ENCODE data around the gene MEX3A.

The MEX3A gene

GRCh38 chr1:156102633-156103511, 20.6 kb upstream of the MEX3A start:
- DNase-seq (ENCODE audit: low spot score): no peak

DNA sequence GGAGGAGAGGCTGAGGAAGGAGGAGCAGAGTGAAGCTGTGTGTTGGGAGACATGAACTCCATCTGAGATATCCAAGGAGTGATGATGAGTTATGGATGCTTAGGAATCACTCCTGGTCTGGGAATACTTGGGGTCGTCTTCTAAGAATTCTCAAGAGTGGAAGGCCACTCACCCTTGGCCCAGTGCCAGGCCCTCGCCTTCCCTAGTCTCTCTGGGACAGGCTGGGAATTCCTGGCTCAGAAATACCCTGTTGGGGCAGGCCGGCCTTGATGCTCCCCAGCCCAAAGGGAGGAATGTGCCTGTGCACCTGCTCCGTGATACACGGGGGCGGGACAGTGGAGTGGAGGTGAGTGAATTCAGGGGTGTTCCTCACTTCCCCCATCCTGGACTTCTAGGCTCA, 19.6 kb upstream of the MEX3A start:
- DNase-seq (ENCODE audit: low spot score): no peak

GRCh38 chr1:156100205-156100995, 18.1 kb upstream of the MEX3A start:
- no peak for DNase-seq (ENCODE audit: low spot score)

- DNase-seq (ENCODE audit: low spot score): no peak
These were observed 17.0 kb upstream of the MEX3A start for GRCh38 chr1:156099282-156099681.

- no peak for DNase-seq (ENCODE audit: low spot score)
These were observed 16.5 kb upstream of the MEX3A start for GRCh38 chr1:156098784-156099183.

- no peak for DNase-seq (ENCODE audit: low spot score)
These were observed 15.4 kb upstream of the MEX3A start for GRCh38 chr1:156097499-156098178.

DNA sequence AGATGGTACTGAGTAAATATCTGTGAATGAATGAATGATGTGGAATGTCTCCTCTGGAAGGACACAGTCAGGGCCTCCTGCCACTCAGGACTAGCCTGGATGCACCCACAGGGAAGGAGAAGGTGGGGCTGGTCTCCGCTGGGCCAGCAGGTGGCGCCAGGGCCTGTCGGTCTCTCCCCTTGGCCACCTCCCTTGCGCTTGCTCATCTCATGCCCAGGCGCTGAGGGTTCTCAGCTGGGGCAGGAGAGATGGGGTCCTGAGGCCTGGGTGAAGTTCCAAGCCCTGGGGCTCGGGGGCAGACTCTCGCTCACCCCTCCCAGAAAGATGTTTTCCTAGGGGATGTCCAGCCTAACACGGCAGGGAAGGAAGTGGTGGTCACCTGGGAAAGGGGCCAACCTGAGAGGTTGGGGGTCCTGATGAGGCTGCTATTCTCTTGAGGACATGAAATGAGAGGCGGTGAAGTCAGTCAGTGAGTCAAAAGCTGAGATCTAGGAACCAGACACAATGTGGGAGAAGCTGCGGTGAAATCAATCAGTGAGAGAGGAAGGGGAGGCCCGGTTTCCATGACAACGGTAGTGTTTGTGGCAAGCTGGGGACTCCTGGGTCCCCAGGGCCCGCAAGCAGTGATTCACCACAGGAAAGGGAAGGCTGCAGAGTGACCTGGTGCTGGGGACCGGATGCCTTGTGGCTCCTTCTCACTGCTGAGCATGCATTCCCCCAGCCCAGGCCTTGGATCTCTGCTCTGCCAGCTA, 14.6 kb upstream of the MEX3A start:
- DNase-seq (ENCODE audit: low spot score): peak; percentile 91

DNA sequence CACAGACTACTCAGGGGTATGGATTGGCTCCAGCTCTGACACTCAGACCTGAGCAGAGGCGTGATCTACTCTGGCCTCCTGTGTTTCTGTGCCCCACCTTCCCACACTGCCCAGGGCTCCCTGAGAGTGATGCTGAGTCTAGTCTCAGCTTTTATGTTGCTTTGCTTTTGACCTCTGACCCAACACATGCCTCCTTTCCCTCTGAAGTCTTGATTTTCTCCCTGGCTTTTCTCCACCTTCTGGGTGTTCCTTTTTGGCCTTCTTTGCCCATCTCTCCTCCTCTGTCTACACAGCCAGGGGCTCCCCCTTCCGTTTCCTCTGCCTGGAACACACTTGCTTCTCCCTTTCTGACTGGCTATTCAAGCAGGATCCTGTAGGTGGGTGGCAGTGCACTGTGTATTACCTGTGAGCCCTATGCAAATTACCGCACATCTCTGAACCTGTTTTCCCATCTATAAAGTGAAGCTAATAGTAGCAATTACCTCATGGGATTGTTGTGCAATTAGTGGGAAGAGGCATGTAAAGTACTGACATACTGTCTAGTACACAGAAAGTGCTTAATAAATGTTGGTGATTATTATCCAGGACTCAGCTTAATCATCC, 13.7 kb upstream of the MEX3A start:
- no peak for DNase-seq (ENCODE audit: low spot score)

GRCh38 chr1:156091610-156092009, 9.3 kb upstream of the MEX3A start:
- DNase-seq (ENCODE audit: low spot score): no peak

DNA sequence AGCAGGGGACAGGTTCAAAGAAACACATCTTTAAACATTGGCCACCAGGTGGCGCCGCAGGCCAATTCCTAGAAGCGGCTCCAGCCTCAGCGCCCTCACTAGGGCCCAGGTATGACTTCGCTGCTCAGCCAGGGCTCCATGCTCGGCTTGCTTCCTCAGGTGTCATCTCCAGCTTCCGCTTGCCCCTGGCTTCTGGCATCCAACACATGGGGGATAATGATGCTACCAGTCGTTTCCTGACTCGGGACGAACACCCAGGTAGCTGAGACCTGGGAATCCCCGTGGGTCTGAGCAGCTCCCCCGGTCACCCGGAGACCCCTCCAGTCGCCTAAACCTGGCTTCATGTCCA, 8.5 kb upstream of the MEX3A start:
- DNase-seq (ENCODE audit: low spot score): peak; percentile 86

GRCh38 chr1:156090138-156090839, 8.0 kb upstream of the MEX3A start:
- DNase-seq (ENCODE audit: low spot score): no peak

DNA sequence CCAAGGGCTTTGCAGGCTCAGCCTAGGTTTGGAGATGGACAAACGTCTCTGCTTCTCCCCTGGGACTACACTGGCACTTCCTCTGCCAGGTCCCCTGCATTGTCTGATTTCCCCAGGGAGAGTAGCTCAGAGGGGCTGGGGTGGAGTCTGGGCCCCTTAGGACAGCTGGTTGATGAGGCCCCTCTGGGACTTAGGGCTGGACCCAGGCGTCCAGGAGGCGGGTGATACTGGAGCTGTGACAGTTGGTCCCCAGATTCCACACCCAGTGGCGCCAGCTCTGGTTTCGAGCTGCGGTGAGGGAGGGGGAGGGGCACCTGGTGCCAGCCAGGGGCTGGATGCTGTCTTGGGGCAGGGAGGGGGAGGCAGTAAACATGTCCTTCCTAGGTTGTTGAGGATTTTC, 7.4 kb upstream of the MEX3A start:
- no peak for DNase-seq (ENCODE audit: low spot score)

- peak; percentile 65 for DNase-seq (ENCODE audit: low spot score)
These were observed 4.0 kb upstream of the MEX3A start for GRCh38 chr1:156086256-156086662.

DNA sequence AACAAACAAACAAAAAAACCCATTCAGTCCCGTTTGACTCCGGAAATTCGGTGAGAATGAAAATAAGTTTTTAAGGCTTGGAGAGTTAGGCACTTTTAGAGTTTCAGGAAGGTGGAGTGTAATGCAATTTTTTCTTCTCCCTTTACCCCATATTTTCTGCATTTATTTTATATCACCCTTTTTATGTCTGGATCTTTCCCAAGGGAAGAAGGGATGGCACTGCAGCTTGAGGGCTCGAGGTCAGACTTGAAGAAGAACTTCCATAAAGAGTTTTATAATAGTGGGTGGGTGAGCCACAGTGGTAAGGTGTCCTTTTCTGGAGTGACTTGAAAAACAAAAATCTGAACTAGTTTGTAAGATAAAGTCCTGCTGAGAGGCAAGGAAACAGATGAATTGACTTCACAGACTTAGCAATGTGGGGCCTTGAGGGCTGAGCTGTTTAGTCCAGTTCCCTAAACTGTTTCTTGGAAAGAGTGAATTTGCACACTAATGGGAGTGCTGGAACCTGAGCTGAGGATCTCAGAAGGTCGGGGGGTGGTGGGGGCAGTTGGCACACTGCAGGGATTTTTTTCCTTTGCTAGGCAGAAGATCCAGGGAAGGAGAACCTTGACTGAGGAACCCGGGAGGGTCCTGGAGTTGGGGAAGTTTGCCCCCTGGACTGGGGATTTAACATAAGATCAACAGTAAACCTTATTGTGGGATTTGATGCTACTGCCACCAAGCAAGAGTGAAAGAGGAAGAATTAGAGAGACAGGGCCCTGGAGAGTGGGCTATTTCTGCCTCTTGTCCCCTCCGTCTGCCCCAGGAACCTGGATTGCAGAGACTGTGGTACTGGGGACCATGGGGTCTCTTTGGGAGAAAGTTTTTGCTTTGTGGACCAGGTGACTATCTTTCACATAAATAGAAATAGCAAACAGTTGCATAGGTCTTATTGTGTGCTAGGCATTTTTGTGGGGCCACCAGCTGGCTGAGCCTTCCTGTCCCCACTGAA, 1.8 kb upstream of the MEX3A start:
- DNase-seq (ENCODE audit: low spot score): no peak

GRCh38 chr1:156081917-156082308, 352 bp downstream of the MEX3A start:
- no peak for DNase-seq (ENCODE audit: low spot score)

GRCh38 chr1:156081180-156081916, 917 bp downstream of the MEX3A start:
- no peak for DNase-seq (ENCODE audit: low spot score)

DNA sequence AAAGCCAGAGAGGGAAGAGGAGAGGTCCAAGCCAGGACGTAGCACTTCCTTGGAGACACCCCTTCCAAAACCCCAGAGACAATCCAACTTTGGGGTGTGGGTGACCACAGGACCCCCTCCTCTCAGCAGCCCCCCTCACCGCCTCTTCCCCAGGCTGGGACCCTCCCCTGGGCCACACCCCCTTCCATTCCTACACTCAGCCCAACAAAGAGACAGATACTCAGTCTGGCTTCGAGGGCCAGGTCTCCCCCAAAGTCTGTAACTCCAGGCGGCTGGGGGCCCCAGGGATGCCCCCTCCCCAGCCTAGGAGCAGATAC, 1.4 kb downstream of the MEX3A start:
- DNase-seq (ENCODE audit: low spot score): no peak

GRCh38 chr1:156080241-156080862, 1.9 kb downstream of the MEX3A start:
- no peak for DNase-seq (ENCODE audit: low spot score)

GRCh38 chr1:156079762-156080161, 2.5 kb downstream of the MEX3A start:
- no peak for DNase-seq (ENCODE audit: low spot score)
